Calu3 (cell line): ENCODE results near the gene SLC7A4. TPM values are rescaled to one million over a fixed set of nuclear protein-coding genes. Genes with fewer than 3 reads are reported as not detected.

ENCODE experiments used
- BruUV-seq: library from RNA; stranded (reverse); fragments of 400-500 nt; replicated peaks from 2 replicates; lab custom pipeline; 2021; lab: Mats Ljungman, UMichigan
- CTCF ChIA-PET: fragments of 300-600 bp; sonication (Branson Sonifier 250); formaldehyde crosslinking; loops from one replicate; lab custom pipeline; 2022; ENCODE audit warnings: antibody characterized with exemption; lab: Charles Lee
- DNase-seq: peaks from one replicate; pipeline ENCODE4 v3.0.0; 2022
- H3K27ac Mint-ChIP-seq: one replicate; pipeline ENCODE4 v1.8.0; 2022; ENCODE audit warnings: mixed read lengths; ENCODE audit not compliant: unreplicated experiment
- H3K27me3 Mint-ChIP-seq: one replicate; pipeline ENCODE4 v1.8.0; 2022; ENCODE audit warnings: mixed read lengths; ENCODE audit not compliant: unreplicated experiment
- H3K36me3 Mint-ChIP-seq: one replicate; pipeline ENCODE4 v1.8.0; 2022; ENCODE audit warnings: mild to moderate bottlenecking, moderate library complexity, mixed read lengths; ENCODE audit not compliant: insufficient read depth, unreplicated experiment
- H3K4me1 Mint-ChIP-seq: one replicate; pipeline ENCODE4 v1.8.0; 2022; ENCODE audit warnings: mild to moderate bottlenecking, low read depth, mixed read lengths; ENCODE audit not compliant: unreplicated experiment
- H3K4me3 Mint-ChIP-seq: one replicate; pipeline ENCODE4 v1.8.0; 2022; ENCODE audit warnings: mild to moderate bottlenecking, low read depth, moderate library complexity, mixed read lengths; ENCODE audit not compliant: unreplicated experiment
- H3K9me3 Mint-ChIP-seq: one replicate; pipeline ENCODE4 v1.8.0; 2022; ENCODE audit warnings: low read depth, mixed read lengths; ENCODE audit not compliant: unreplicated experiment
- intact Hi-C: fragments of 100-400 bp; cut with micrococcal nuclease; formaldehyde crosslinking; loops from one replicate; pipeline ENCODE4 v1.10.0; 2022; ENCODE audit not compliant: unreplicated experiment
- total RNA-seq: library from RNA; stranded (reverse); gene quantifications from 2 replicates; pipeline ENCODE4 v1.2.3, GENCODE V29; 2022
- TF ChIP-seq, protein P1 (sequence below): fragments of 200-600 bp; IDR thresholded peaks from one replicate; pipeline ENCODE4 v1.8.0; 2022; ENCODE audit warnings: antibody characterized with exemption; ENCODE audit not compliant: unreplicated experiment

Gene SLC7A4
- total RNA-seq, 1 experiment from 2014 or later = 0.14 TPM

DNA sequence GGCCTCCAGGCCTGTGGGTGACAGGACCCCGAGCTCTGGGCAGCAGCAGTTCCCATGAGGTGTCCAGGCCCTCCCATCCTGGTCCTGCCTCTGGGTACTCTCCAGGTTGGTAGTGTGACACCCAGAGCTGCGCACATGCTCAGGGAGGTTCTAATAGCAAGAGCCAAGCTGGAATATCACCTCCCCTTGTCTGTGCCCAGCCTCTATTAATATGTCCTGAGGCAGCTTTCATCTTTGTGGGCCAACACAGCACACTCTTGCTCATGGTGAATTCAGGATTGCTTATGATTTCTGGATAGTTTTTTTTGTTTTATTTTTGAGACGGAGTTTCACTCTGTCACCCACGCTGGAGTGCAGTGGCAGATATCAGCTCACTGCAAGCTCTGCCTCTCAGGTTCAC lies 14.0 kb downstream of the SLC7A4 start:
- TF ChIP-seq, protein P1, sequence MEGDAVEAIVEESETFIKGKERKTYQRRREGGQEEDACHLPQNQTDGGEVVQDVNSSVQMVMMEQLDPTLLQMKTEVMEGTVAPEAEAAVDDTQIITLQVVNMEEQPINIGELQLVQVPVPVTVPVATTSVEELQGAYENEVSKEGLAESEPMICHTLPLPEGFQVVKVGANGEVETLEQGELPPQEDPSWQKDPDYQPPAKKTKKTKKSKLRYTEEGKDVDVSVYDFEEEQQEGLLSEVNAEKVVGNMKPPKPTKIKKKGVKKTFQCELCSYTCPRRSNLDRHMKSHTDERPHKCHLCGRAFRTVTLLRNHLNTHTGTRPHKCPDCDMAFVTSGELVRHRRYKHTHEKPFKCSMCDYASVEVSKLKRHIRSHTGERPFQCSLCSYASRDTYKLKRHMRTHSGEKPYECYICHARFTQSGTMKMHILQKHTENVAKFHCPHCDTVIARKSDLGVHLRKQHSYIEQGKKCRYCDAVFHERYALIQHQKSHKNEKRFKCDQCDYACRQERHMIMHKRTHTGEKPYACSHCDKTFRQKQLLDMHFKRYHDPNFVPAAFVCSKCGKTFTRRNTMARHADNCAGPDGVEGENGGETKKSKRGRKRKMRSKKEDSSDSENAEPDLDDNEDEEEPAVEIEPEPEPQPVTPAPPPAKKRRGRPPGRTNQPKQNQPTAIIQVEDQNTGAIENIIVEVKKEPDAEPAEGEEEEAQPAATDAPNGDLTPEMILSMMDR = no peak

DNA sequence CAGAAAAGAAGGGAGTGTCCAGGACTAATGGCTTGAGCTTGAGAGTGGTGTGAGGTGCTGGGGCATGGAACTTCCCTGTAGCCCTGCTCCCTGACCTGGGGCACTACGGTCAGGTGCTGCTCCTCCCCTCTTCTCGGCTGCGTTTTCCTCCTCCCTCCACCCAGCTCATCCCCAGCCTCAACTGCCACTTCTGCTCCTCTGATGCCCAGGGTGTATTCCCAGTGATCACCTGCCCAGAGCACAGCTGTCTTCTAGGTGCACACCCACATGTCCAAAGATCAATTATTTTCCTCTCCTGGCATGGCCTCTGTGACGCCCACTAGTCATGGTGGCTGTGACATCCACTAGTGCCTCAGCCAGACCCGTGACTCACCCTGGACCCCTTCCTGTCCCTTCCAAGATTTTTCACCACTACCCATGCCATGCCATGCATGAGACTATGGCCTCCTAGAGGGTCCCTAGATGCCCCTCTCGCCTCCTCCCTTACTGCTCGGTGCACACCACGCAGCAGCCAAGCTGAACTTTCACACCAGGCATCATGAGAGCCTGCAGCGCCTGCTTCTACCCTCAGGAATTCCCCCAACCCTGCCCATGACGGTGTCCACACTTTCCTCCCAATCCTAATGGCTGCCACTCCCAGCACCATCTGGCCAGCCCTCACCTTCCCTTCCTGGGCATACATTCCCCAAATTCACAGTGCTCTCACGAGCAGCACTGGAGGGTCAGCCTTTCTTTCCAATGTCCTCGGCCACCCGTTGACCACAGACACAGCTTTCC lies 15.5 kb downstream of the SLC7A4 start:
- Mint-ChIP-seq H3K36me3 (no peaks in the 10 kb centered on the region), H3K4me1 (peaks cover 18% of the 10 kb centered on the region), H3K4me3 (no peak overlapping the region), H3K27ac (no peak overlapping the region), H3K27me3 (peaks cover 54% of the 10 kb centered on the region), H3K9me3 (no peaks in the 10 kb centered on the region)
- CTCF ChIA-PET = interaction anchor here (0.7 kb wide), 1 partner anchor 131 kb away, joined by 6 read pairs; no protein-coding TSS in a partner anchor
- TF ChIP-seq, protein P1 = no peak
- intact Hi-C loops = no loop called here
- DNase-seq = no peak
- BruUV-seq = no TSS peak

More for the DNA sequence above, 14.0 kb downstream of the SLC7A4 start:
- Mint-ChIP-seq H3K4me3 (no peak overlapping the region), H3K27ac (no peak overlapping the region), H3K4me1 (peaks cover 18% of the 10 kb centered on the region), H3K36me3 (no peaks in the 10 kb centered on the region), H3K9me3 (no peaks in the 10 kb centered on the region), H3K27me3 (peaks cover 61% of the 10 kb centered on the region)
- CTCF ChIA-PET = no interaction called here
- intact Hi-C loops = no loop called here
- no TSS peak for BruUV-seq
- no peak for DNase-seq

DNA sequence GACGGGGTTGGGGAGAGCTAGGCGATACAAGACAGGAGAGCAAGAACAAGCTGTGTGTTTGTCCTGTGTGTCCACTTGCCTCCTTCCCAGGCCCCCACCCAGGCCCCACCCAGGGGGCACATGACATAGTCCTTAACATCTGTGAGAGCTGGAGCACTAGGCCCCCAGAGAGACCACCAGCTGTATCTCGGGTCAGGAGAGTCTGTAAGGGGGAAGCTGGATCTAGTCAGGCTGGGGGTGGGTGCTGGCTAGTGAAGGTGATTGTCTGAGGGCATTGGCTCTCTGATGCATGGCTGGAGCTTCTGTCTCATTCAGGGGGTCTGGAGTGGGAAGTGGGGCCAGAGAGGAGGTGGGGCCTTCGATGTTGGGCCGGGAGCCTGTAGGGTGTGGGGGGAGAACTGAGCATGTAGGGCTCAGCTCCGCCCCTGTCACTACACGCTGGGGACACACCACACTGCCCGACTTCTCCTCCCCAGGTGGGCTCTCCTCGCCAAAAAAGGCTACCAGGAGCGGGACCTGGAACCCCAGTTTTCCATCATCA lies 16.8 kb downstream of the SLC7A4 start:
- no peak for DNase-seq
- H3K27me3 Mint-ChIP-seq = peaks cover 42% of the 10 kb centered on the region
- peaks cover 18% of the 10 kb centered on the region for H3K4me1 Mint-ChIP-seq
- TF ChIP-seq, protein P1 = no peak
- intact Hi-C loops = no loop called here
- H3K4me3 Mint-ChIP-seq = peak overlapping the region; percentile 65
- CTCF ChIA-PET = no interaction called here
- H3K27ac Mint-ChIP-seq = no peak overlapping the region
- H3K36me3 Mint-ChIP-seq = no peaks in the 10 kb centered on the region
- H3K9me3 Mint-ChIP-seq = no peaks in the 10 kb centered on the region
- BruUV-seq = no TSS peak

DNA sequence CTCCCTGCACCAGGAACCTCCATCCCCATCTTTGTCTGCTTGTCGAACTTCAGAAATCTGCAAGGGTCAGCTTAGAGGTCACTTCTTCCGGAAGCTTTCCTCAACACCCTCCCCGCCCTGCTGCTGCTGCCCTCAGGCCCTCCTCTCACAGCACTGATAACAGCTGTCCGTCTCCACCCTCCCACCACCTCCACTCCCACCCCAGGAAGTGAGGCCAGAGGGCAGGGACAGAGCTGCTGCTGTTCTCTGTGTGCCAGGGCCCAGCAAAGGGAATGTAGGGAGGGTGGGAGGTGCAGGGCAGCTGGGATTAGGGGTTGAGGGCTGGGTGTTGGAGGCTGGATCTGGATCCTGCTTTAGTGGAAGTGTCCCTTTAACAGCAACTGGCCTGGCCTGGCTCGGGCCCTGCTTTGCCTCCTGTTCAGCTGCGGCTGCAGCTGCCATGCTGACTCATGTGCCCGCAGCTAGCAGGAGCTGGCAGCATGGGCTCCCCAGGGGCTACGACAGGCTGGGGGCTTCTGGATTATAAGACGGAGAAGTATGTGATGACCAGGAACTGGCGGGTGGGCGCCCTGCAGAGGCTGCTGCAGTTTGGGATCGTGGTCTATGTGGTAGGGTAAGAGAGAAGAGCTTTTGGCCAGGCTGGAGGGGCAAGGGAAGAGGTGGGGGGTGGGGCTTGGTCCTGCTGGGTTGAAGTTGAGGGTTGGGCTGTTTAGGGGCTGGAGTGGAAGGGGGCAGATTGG lies 17.5 kb downstream of the SLC7A4 start, which contains the start of gene P2RX6:
P2RX6 (plus strand) TSS at position 440 of the 740 bp plus-strand sequence; CDS start at position 450, 10 bp downstream.
- peak within 1 kb of the TSS; percentile 65 for H3K4me3 Mint-ChIP-seq
- peaks cover 35% of the 10 kb centered on the region for H3K27me3 Mint-ChIP-seq
- TF ChIP-seq, protein P1 = no peak
- CTCF ChIA-PET = no interaction called here
- H3K36me3 Mint-ChIP-seq = no peaks in the 10 kb centered on the region
- intact Hi-C loops = no loop called here
- no peaks in the 10 kb centered on the region for H3K9me3 Mint-ChIP-seq
- DNase-seq = peak; percentile 32
- H3K27ac Mint-ChIP-seq = peak within 1 kb of the TSS; percentile 38
- H3K4me1 Mint-ChIP-seq = peaks cover 18% of the 10 kb centered on the region
- no TSS peak for BruUV-seq
